Gastroesophageal sphincter (tissue), 4 donors: ENCODE data around the gene SOX5. TPM values are rescaled to one million over a fixed set of nuclear protein-coding genes. Genes with fewer than 3 reads are reported as not detected.

ENCODE experiments used
- ATAC-seq: fragments of 150-250 bp; one replicate; pipeline ENCODE4 v1.9.1; 2016; ENCODE audit warnings: mild to moderate bottlenecking, moderate library complexity
- H3K27ac ChIP-seq, 4 donors: fragments of 200-600 bp; sonication (generic) in 3 of 4; 1 replicate in 3 of 4; 2 replicates in 1 of 4; pipeline ENCODE4 v1.5.1; 2016 to 2019
- H3K27me3 ChIP-seq: fragments of 200-600 bp; sonication (generic); one replicate; pipeline ENCODE4 v1.5.1; 2019
- H3K36me3 ChIP-seq, 2 donors: fragments of 200-600 bp; sonication (generic); one replicate each; pipeline ENCODE4 v1.5.1; 2019; ENCODE audit warnings: control low read depth in 1 of 2
- H3K4me1 ChIP-seq, 3 donors: fragments of 200-600 bp; sonication (generic); 1 replicate in 2 of 3; 2 replicates in 1 of 3; pipeline ENCODE4 v1.5.1; 2016 to 2019; ENCODE audit warnings: control low read depth in 2 of 3
- H3K4me3 ChIP-seq, 2 donors: fragments of 200-600 bp; sonication (generic); one replicate each; pipeline ENCODE4 v1.5.1; 2019; ENCODE audit warnings: mild to moderate bottlenecking in 1 of 2, moderate library complexity in 1 of 2
- H3K9me3 ChIP-seq, 3 donors: fragments of 200-600 bp; sonication (generic); one replicate each; pipeline ENCODE4 v1.5.1; 2017 to 2019; ENCODE audit warnings: control low read depth in 2 of 3
- CTCF ChIP-seq, 4 experiments: fragments of 200-600 bp in 2 of 4; fragments of 450-650 bp in 2 of 4; sonication (generic) in 1 of 4; IDR thresholded peaks; one replicate each; pipeline ENCODE4 v1.5.1; 2017 to 2019; ENCODE audit warnings: antibody characterized with exemption in 4 of 4, mild to moderate bottlenecking in 2 of 4, moderate library complexity in 2 of 4
- EP300 ChIP-seq: sonication (generic); formaldehyde crosslinking; IDR thresholded peaks from one replicate; pipeline ENCODE4 v1.6.1; 2017; ENCODE audit warnings: antibody characterized with exemption, mild to moderate bottlenecking
- POLR2A ChIP-seq, 2 donors: fragments of 450-650 bp; IDR thresholded peaks; one replicate each; pipeline ENCODE4 v1.6.1; 2017; ENCODE audit warnings: antibody characterized with exemption in 2 of 2, mild to moderate bottlenecking in 2 of 2, moderate library complexity in 1 of 2
- POLR2AphosphoS5 ChIP-seq: sonication (generic); formaldehyde crosslinking; IDR thresholded peaks from one replicate; pipeline ENCODE4 v1.6.1; 2017; ENCODE audit warnings: antibody characterized with exemption
- WGBS, 2 donors: methylation state at CpG; one replicate each; pipeline ENCODE4 v1.1.5; 2018; ENCODE audit warnings: low coverage in 1 of 2; 5-methylcytosine and 5-hydroxymethylcytosine counted together
- total RNA-seq, 4 donors: library from RNA; depleted of rRNA; stranded (reverse); fragments of >200 nt; gene quantifications; one replicate each; pipeline ENCODE4 v1.1.0, GENCODE V29; 2016

Gene SOX5
- total RNA-seq, 4 donors from 2014 or later = 4.9 to 69.9 (median 18.1) TPM

GRCh38 chr12:23655112-23655511 is 294.4 kb downstream of the SOX5 start:
- no peaks in the 10 kb centered on the region for H3K27me3 ChIP-seq
- 74 to 83% methylated on average over 4 of the region's 4 CpGs for WGBS, 2 donors
- ATAC-seq = no peak

GRCh38 chr12:23648546-23648945 is 300.9 kb downstream of the SOX5 start:
- Histone ChIP-seq H3K27ac (no peak overlapping the region), H3K4me1 (no peaks in the 10 kb centered on the region), H3K36me3 (no peaks in the 10 kb centered on the region), H3K27me3 (no peaks in the 10 kb centered on the region), H3K4me3 (no peak overlapping the region), H3K9me3 (peaks cover 0 to 22% (median 1%) of the 10 kb centered on the region in 3 donors)
- TF ChIP-seq CTCF (IDR thresholded peaks at IDR 0.05) = no peak
- no peak for TF ChIP-seq POLR2A (IDR thresholded peaks at IDR 0.05)
- TF ChIP-seq POLR2AphosphoS5 = no peak
- ATAC-seq = no peak
- 86 to 93% methylated on average over 1 of the region's 1 CpG for WGBS, 2 donors

More at GRCh38 chr12:23655112-23655511, 294.4 kb downstream of the SOX5 start:
- Histone ChIP-seq H3K9me3 (no peaks in the 10 kb centered on the region), H3K36me3 (no peaks in the 10 kb centered on the region), H3K4me1 (no peaks in the 10 kb centered on the region), H3K27ac (no peak overlapping the region), H3K4me3 (no peak overlapping the region)
- TF ChIP-seq EP300 (no peak), POLR2AphosphoS5 (no peak), POLR2A (IDR thresholded peaks at IDR 0.05) (no peak), CTCF (IDR thresholded peaks at IDR 0.05) (no peak)

- H3K36me3 ChIP-seq = no peaks in the 10 kb centered on the region
- TF ChIP-seq POLR2A (IDR thresholded peaks at IDR 0.05) (no peak), EP300 (no peak), CTCF (IDR thresholded peaks at IDR 0.05) (no peak), POLR2AphosphoS5 (no peak)
- H3K27me3 ChIP-seq = no peaks in the 10 kb centered on the region
- no peaks in the 10 kb centered on the region for H3K9me3 ChIP-seq
- no peak overlapping the region for H3K4me3 ChIP-seq
- no peaks in the 10 kb centered on the region for H3K4me1 ChIP-seq
- WGBS, 2 donors = 76 to 80% methylated on average over 4 of the region's 4 CpGs
- H3K27ac ChIP-seq = no peak overlapping the region
- no peak for ATAC-seq
Observed at GRCh38 chr12:23640754-23641153, 308.7 kb downstream of the SOX5 start.

GRCh38 chr12:23634344-23634743 is 315.1 kb downstream of the SOX5 start:
- 91 to 92% methylated on average over 2 of the region's 2 CpGs for WGBS, 2 donors
- no peaks in the 10 kb centered on the region for H3K4me1 ChIP-seq
- ATAC-seq = no peak
- no peak overlapping the region for H3K27ac ChIP-seq
- no peaks in the 10 kb centered on the region for H3K9me3 ChIP-seq
- TF ChIP-seq POLR2A (IDR thresholded peaks at IDR 0.05) (no peak), CTCF (IDR thresholded peaks at IDR 0.05) (no peak), POLR2AphosphoS5 (no peak), EP300 (no peak)
- H3K4me3 ChIP-seq = no peak overlapping the region
- no peaks in the 10 kb centered on the region for H3K36me3 ChIP-seq
- H3K27me3 ChIP-seq = no peaks in the 10 kb centered on the region

DNA sequence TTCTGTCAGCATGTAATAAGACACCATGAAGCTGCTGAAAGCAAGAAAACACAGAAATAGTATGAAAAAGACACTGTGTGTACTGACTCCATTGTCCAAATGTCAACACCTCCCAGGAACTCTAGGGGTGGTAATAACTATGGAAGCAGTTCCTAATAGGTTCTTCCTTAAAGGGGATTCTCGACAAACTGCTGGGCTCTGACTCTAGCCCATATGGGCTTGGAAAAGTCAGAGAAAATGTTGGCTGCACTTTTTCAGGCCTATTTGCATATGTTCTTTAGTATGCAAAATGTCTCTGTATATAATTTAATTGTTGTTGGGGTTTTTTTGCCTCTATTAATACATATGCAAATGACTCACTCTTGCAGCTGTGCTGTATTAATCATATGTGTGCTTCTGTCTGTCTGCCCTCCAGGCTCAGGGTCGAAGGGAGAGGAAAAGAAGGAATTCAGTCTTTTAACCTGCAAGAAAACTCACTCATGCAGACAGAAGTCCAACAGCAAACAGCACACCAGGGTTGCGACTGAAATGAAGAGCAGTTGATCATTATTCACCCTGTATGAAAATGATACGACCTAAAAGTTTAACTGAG is 317.6 kb downstream of the SOX5 start:
- Histone ChIP-seq H3K27ac (no peak overlapping the region), H3K36me3 (no peaks in the 10 kb centered on the region), H3K4me3 (no peak overlapping the region), H3K27me3 (no peaks in the 10 kb centered on the region), H3K9me3 (no peaks in the 10 kb centered on the region), H3K4me1 (no peaks in the 10 kb centered on the region)
- WGBS, 2 donors = 80 to 89% methylated on average over 3 to 4 of the region's 4 CpGs
- no peak for TF ChIP-seq CTCF (IDR thresholded peaks at IDR 0.05)
- no peak for TF ChIP-seq POLR2A (IDR thresholded peaks at IDR 0.05)
- TF ChIP-seq EP300 = no peak
- no peak for TF ChIP-seq POLR2AphosphoS5
- no peak for ATAC-seq
